Ovary (tissue), 3 donors: Measurements from ENCODE around the gene ZBTB18.

Experiments used
- CTCF ChIP-seq, 3 donors: fragments of 450-650 bp in 2 of 3; fragments of 200-600 bp in 1 of 3; IDR thresholded peaks; one replicate each; pipeline versions ENCODE4 v1.5.1 to v1.8.0; 2016 to 2022; ENCODE audit warnings: antibody characterized with exemption in 3 of 3, mild to moderate bottlenecking in 1 of 3
- EP300 ChIP-seq: sonication (generic); formaldehyde crosslinking; IDR thresholded peaks from one replicate; pipeline ENCODE4 v1.6.1; 2017; ENCODE audit warnings: antibody characterized with exemption
- POLR2A ChIP-seq: fragments of 450-650 bp; IDR thresholded peaks from one replicate; pipeline ENCODE4 v1.6.1; 2017; ENCODE audit warnings: antibody characterized with exemption, mild to moderate bottlenecking, moderate library complexity
- donor health status: DM: no; HTN: no; CAD: no.

DNA sequence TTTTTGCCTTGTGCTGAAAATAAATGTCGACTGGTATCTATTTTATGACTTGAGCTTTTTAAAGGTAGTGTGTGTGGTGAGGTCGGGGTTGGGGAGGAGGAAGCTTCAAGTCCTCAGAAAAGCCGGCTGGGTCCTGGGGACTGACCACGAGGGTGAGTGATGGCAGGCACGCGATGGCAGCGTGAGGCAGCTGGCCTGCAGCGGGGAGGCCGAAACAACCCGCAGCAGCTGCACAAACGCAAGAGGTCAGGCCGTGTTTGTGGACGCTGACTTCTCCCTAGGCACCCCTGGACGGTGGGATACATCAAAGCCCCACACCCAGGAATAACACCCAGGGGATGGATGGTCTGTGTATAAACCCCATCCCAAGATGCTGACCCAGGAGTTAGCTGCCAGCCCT lies 51.4 kb downstream of the ZBTB18 start:
- no peak for TF ChIP-seq CTCF (IDR thresholded peaks at IDR 0.05)
- TF ChIP-seq EP300: no peak
- TF ChIP-seq POLR2A: no peak
